BLaER1 (cell line): ENCODE results near the gene IL1RAP.
"Not testable (repeated sequence)": the region's sequence is repeated elsewhere in the genome, so short reads cannot be mapped to it uniquely, and the experiment has no call there.

Source experiments
- H3K27ac ChIP-seq: shearing (Covaris generic); formaldehyde crosslinking; 2 replicates; pipeline ENCODE4 v1.8.1; 2022
- H3K27me3 ChIP-seq: shearing (Covaris generic); formaldehyde crosslinking; 2 replicates; pipeline ENCODE4 v1.8.1; 2022
- H3K36me3 ChIP-seq: shearing (Covaris generic); formaldehyde crosslinking; 2 replicates; pipeline ENCODE4 v1.8.1; 2022
- H3K4me1 ChIP-seq: shearing (Covaris generic); formaldehyde crosslinking; 2 replicates; pipeline ENCODE4 v1.8.1; 2022
- H3K4me2 ChIP-seq: shearing (Covaris generic); formaldehyde crosslinking; 2 replicates; pipeline ENCODE4 v1.8.1; 2022
- H3K4me3 ChIP-seq: shearing (Covaris generic); formaldehyde crosslinking; 2 replicates; pipeline ENCODE4 v1.8.1; 2022
- H3K9ac ChIP-seq: shearing (Covaris generic); formaldehyde crosslinking; 2 replicates; pipeline ENCODE4 v1.8.1; 2022
- H3K9me3 ChIP-seq: shearing (Covaris generic); formaldehyde crosslinking; 2 replicates; pipeline ENCODE4 v1.8.1; 2022
- H4K20me1 ChIP-seq: shearing (Covaris generic); formaldehyde crosslinking; 2 replicates; pipeline ENCODE4 v1.8.1; 2022
- Cebpa-rat ChIP-seq: shearing (Covaris generic); IDR thresholded peaks from 2 replicates; pipeline ENCODE4 v1.8.1; 2022

The IL1RAP gene

GRCh38 chr3:190676481-190676880, 162.6 kb downstream of the IL1RAP start:
- Histone ChIP-seq H3K4me3 (no peak overlapping the region), H3K4me2 (no peak overlapping the region), H3K9me3 (peaks cover 6% of the 10 kb centered on the region), H3K36me3 (no peaks in the 10 kb centered on the region), H4K20me1 (no peaks in the 10 kb centered on the region), H3K4me1 (no peaks in the 10 kb centered on the region), H3K27ac (no peak overlapping the region), H3K27me3 (no peaks in the 10 kb centered on the region), H3K9ac (no peak overlapping the region)
- no peak for TF ChIP-seq Cebpa-rat

- Histone ChIP-seq H3K9ac (no peak overlapping the region), H3K4me2 (no peak overlapping the region), H3K36me3 (no peaks in the 10 kb centered on the region), H3K4me1 (no peaks in the 10 kb centered on the region), H4K20me1 (no peaks in the 10 kb centered on the region), H3K4me3 (no peak overlapping the region), H3K27ac (no peak overlapping the region), H3K9me3 (peaks cover 6% of the 10 kb centered on the region), H3K27me3 (no peaks in the 10 kb centered on the region)
- TF ChIP-seq Cebpa-rat: no peak
Measured at GRCh38 chr3:190677001-190677400, 163.1 kb downstream of the IL1RAP start.

GRCh38 chr3:190677868-190678267, 164.0 kb downstream of the IL1RAP start:
- not testable (repeated sequence) for H3K36me3 ChIP-seq, H4K20me1 ChIP-seq, H3K27me3 ChIP-seq, H3K4me2 ChIP-seq, H3K4me3 ChIP-seq, H3K4me1 ChIP-seq, H3K9me3 ChIP-seq, H3K27ac ChIP-seq, H3K9ac ChIP-seq

- H3K27ac ChIP-seq: no peak overlapping the region
- H3K4me2 ChIP-seq: no peak overlapping the region
- no peak for TF ChIP-seq Cebpa-rat
- peaks cover 6% of the 10 kb centered on the region for H3K9me3 ChIP-seq
- no peaks in the 10 kb centered on the region for H3K4me1 ChIP-seq
- H3K9ac ChIP-seq: no peak overlapping the region
- H4K20me1 ChIP-seq: no peaks in the 10 kb centered on the region
- no peaks in the 10 kb centered on the region for H3K36me3 ChIP-seq
- no peak overlapping the region for H3K4me3 ChIP-seq
- H3K27me3 ChIP-seq: no peaks in the 10 kb centered on the region
Measured at GRCh38 chr3:190680691-190681090, 166.8 kb downstream of the IL1RAP start.

- no peak overlapping the region for H3K4me3 ChIP-seq
- H4K20me1 ChIP-seq: no peaks in the 10 kb centered on the region
- no peak overlapping the region for H3K27ac ChIP-seq
- TF ChIP-seq Cebpa-rat: no peak
- no peaks in the 10 kb centered on the region for H3K9me3 ChIP-seq
- no peaks in the 10 kb centered on the region for H3K4me1 ChIP-seq
- H3K4me2 ChIP-seq: no peak overlapping the region
- no peaks in the 10 kb centered on the region for H3K27me3 ChIP-seq
- no peaks in the 10 kb centered on the region for H3K36me3 ChIP-seq
- H3K9ac ChIP-seq: no peak overlapping the region
Measured at GRCh38 chr3:190684776-190685175, 170.9 kb downstream of the IL1RAP start.

- Histone ChIP-seq H3K4me2 (no peak overlapping the region), H3K27ac (no peak overlapping the region), H3K36me3 (no peaks in the 10 kb centered on the region), H4K20me1 (no peaks in the 10 kb centered on the region), H3K27me3 (no peaks in the 10 kb centered on the region), H3K9me3 (no peaks in the 10 kb centered on the region), H3K4me3 (no peak overlapping the region), H3K9ac (no peak overlapping the region), H3K4me1 (no peaks in the 10 kb centered on the region)
- TF ChIP-seq Cebpa-rat: no peak
Measured at GRCh38 chr3:190686011-190686410, 172.1 kb downstream of the IL1RAP start.

GRCh38 chr3:190690246-190690645, 176.4 kb downstream of the IL1RAP start:
- Histone ChIP-seq H3K27me3 (no peaks in the 10 kb centered on the region), H3K27ac (no peak overlapping the region), H4K20me1 (no peaks in the 10 kb centered on the region), H3K4me1 (no peaks in the 10 kb centered on the region), H3K9me3 (no peaks in the 10 kb centered on the region), H3K9ac (no peak overlapping the region), H3K4me3 (no peak overlapping the region), H3K4me2 (no peak overlapping the region), H3K36me3 (no peaks in the 10 kb centered on the region)
- TF ChIP-seq Cebpa-rat: no peak

- no peak for TF ChIP-seq Cebpa-rat
- peaks cover under 1% of the 10 kb centered on the region; the same call in 1 of the 2 replicates for H3K4me1 ChIP-seq
- H3K9me3 ChIP-seq: no peaks in the 10 kb centered on the region
- H3K36me3 ChIP-seq: no peaks in the 10 kb centered on the region
- no peak overlapping the region for H3K4me2 ChIP-seq
- H3K27ac ChIP-seq: no peak overlapping the region
- no peak overlapping the region for H3K9ac ChIP-seq
- H3K4me3 ChIP-seq: no peak overlapping the region
- no peaks in the 10 kb centered on the region for H3K27me3 ChIP-seq
- H4K20me1 ChIP-seq: no peaks in the 10 kb centered on the region
Measured at GRCh38 chr3:190692256-190692655, 178.4 kb downstream of the IL1RAP start.

GRCh38 chr3:190694335-190695001, 180.6 kb downstream of the IL1RAP start:
- H3K9me3 ChIP-seq: no peaks in the 10 kb centered on the region
- H3K4me3 ChIP-seq: no peak overlapping the region
- H3K36me3 ChIP-seq: no peaks in the 10 kb centered on the region
- H3K27me3 ChIP-seq: no peaks in the 10 kb centered on the region
- no peaks in the 10 kb centered on the region for H4K20me1 ChIP-seq
- no peak for TF ChIP-seq Cebpa-rat
- H3K4me1 ChIP-seq: peaks cover 9% of the 10 kb centered on the region
- H3K27ac ChIP-seq: no peak overlapping the region
- H3K9ac ChIP-seq: no peak overlapping the region
- no peak overlapping the region for H3K4me2 ChIP-seq

- Histone ChIP-seq H3K9ac (no peak overlapping the region), H3K4me3 (no peak overlapping the region), H3K9me3 (no peaks in the 10 kb centered on the region), H4K20me1 (no peaks in the 10 kb centered on the region), H3K4me2 (no peak overlapping the region), H3K27me3 (no peaks in the 10 kb centered on the region), H3K27ac (no peak overlapping the region), H3K36me3 (no peaks in the 10 kb centered on the region), H3K4me1 (peaks cover 9% of the 10 kb centered on the region)
- TF ChIP-seq Cebpa-rat: no peak
Measured at GRCh38 chr3:190695225-190695624, 181.3 kb downstream of the IL1RAP start.

- Histone ChIP-seq H3K27me3 (no peaks in the 10 kb centered on the region), H3K9me3 (no peaks in the 10 kb centered on the region), H3K27ac (no peak overlapping the region), H3K4me2 (no peak overlapping the region), H4K20me1 (no peaks in the 10 kb centered on the region), H3K36me3 (no peaks in the 10 kb centered on the region), H3K4me1 (peaks cover 9% of the 10 kb centered on the region), H3K9ac (no peak overlapping the region), H3K4me3 (no peak overlapping the region)
- no peak for TF ChIP-seq Cebpa-rat
Measured at GRCh38 chr3:190695994-190696393, 182.1 kb downstream of the IL1RAP start.
